ENCODE measurements around the gene CAPN13.

Gene CAPN13

DNA sequence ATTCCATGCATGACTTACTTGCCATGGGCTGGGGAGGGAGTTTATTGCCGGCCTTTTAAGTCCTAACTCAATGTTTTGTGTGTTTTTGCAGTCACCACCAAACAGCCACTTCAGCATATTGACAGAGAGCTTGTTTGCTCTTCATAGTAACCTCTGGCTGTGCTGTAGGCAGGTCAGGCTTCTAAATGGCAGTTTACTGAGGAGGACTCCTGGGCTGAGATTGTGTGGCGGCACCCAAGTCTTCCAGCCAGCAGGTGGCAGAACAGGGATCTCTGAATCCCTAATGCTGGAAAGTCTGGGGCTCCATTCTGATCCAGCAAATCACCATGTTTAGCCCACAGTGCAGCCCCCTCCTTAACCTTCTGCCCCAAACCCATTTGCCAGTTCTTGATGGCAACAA lies 121.2 kb downstream of the CAPN13 start:
- TF ChIP-seq GATA2 (IDR thresholded peaks at IDR 0.05; ENCODE audit: low read depth, low read length) = no peak
- no peak for TF ChIP-seq GATA3 (IDR thresholded peaks at IDR 0.05; ENCODE audit: low read depth, low read length)

DNA sequence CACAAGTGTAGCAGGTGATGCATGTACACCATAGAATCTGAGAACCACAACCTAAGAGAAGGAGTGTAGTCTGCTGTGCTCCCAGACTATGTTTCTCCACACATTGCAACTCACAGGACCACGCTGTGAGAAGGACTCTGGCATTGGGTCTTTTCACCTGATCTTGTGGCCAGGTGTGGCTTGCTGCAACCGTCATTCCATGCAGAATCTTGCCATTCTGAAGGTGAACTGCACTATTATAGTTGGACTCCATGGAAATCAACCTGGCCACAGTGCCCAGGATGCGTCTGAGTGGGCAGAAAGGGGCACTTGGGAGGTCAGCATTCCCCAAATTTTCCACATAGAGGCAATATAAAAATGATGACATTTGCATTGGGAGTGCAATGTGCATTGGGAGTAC lies 122.2 kb downstream of the CAPN13 start:
- no peak for TF ChIP-seq GATA3 (IDR thresholded peaks at IDR 0.05; ENCODE audit: low read depth, low read length)
- no peak for TF ChIP-seq GATA2 (IDR thresholded peaks at IDR 0.05; ENCODE audit: low read depth, low read length)

- TF ChIP-seq GATA2 (IDR thresholded peaks at IDR 0.05; ENCODE audit: low read depth, low read length) = no peak
- TF ChIP-seq GATA3 (IDR thresholded peaks at IDR 0.05; ENCODE audit: low read depth, low read length) = no peak
These were observed 122.7 kb downstream of the CAPN13 start for GRCh38 chr2:30684516-30684915.

GRCh38 chr2:30684026-30684425 lies 123.2 kb downstream of the CAPN13 start:
- TF ChIP-seq GATA3 (IDR thresholded peaks at IDR 0.05; ENCODE audit: low read depth, low read length) (no peak), GATA2 (IDR thresholded peaks at IDR 0.05; ENCODE audit: low read depth, low read length) (no peak)

- TF ChIP-seq GATA3 (IDR thresholded peaks at IDR 0.05; ENCODE audit: low read depth, low read length) = no peak
- no peak for TF ChIP-seq GATA2 (IDR thresholded peaks at IDR 0.05; ENCODE audit: low read depth, low read length)
These were observed 123.8 kb downstream of the CAPN13 start for GRCh38 chr2:30683236-30683956.

DNA sequence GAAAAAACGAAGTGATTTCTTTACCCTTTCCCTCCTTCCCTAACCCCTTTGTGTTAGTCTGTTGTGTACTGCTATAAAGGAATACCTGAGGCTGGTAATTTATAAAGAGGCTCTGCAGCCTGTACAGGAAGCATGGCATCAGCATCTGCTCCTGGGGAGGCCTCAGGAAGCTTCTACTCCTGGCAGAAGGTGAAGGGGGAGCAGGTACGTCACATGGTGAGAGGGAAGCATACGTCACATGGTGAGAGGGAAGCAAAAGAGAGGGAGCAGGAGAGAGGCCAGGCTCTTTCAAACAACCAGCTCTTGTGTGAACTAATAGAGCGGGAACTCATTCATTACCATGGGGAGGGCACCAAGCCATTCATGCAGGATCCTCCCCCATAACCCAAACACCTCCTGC lies 126.2 kb downstream of the CAPN13 start:
- TF ChIP-seq GATA3 (IDR thresholded peaks at IDR 0.05; ENCODE audit: low read depth, low read length) (no peak), GATA2 (IDR thresholded peaks at IDR 0.05; ENCODE audit: low read depth, low read length) (no peak)

DNA sequence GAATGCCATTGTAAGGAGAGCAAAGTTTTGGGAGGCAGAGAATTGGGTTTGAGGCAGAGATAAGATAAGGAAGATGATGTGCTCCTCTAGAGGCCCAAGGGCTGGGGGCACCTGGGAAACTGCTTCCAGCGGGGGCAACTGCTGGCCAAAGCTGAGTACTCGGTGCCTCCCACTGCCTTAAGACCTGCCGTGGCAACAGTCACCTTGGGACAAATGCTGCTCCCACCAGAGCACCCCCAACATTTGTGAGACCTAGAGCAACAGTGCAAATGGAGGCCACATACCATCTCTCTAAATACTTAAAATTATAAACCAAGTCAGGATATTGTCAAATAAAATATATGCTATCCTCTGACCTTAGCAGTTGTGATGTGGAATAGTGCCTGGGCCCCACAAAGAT lies 127.1 kb downstream of the CAPN13 start:
- TF ChIP-seq GATA2 (IDR thresholded peaks at IDR 0.05; ENCODE audit: low read depth, low read length) (no peak), GATA3 (IDR thresholded peaks at IDR 0.05; ENCODE audit: low read depth, low read length) (no peak)

GRCh38 chr2:30679426-30680088 lies 127.7 kb downstream of the CAPN13 start:
- TF ChIP-seq GATA3 (IDR thresholded peaks at IDR 0.05; ENCODE audit: low read depth, low read length) (no peak), GATA2 (IDR thresholded peaks at IDR 0.05; ENCODE audit: low read depth, low read length) (no peak)

GRCh38 chr2:30678410-30679137 lies 128.7 kb downstream of the CAPN13 start:
- TF ChIP-seq GATA2 (IDR thresholded peaks at IDR 0.05; ENCODE audit: low read depth, low read length) = no peak
- TF ChIP-seq GATA3 (IDR thresholded peaks at IDR 0.05; ENCODE audit: low read depth, low read length) = no peak

DNA sequence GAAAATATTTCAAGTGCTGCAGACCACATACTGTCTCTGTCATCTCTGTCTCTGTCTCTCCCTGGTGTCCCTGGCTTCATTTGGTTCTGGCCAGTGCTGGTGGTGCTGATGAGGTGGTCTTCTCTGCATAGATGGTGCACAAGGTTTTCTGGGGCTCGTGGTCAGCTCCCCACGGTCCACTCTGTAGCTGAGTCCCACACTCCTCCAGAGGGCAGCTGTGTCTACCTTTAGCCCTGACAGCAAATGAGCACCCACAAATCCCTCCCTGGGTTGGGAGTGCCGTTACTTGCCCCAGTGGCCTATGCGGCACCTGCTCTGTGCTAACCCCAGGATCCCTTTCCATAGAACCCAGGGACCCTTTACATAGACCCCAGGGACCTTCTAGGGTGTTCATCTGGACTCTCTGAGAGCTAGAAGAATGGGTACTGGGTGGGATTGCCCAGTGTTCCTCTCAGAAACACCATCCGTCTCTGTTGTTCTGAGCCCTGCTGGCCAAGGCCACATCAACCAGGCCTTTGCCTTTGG lies 129.3 kb downstream of the CAPN13 start:
- TF ChIP-seq GATA2 (IDR thresholded peaks at IDR 0.05; ENCODE audit: low read depth, low read length) (no peak), GATA3 (IDR thresholded peaks at IDR 0.05; ENCODE audit: low read depth, low read length) (no peak)

- TF ChIP-seq GATA3 (IDR thresholded peaks at IDR 0.05; ENCODE audit: low read depth, low read length) (no peak), GATA2 (IDR thresholded peaks at IDR 0.05; ENCODE audit: low read depth, low read length) (no peak)
These were observed 130.0 kb downstream of the CAPN13 start for GRCh38 chr2:30677231-30677630.

- no peak for TF ChIP-seq GATA3 (IDR thresholded peaks at IDR 0.05; ENCODE audit: low read depth, low read length)
These were observed 131.5 kb downstream of the CAPN13 start for GRCh38 chr2:30675758-30676157.

GRCh38 chr2:30673127-30673526 lies 134.1 kb downstream of the CAPN13 start:
- no peak for TF ChIP-seq GATA3 (IDR thresholded peaks at IDR 0.05; ENCODE audit: low read depth, low read length)
- TF ChIP-seq GATA2 (IDR thresholded peaks at IDR 0.05; ENCODE audit: low read depth, low read length) = no peak

Data from SH-SY5Y (cell line).